ENCODE measurements around the gene GALNTL6.

- TF ChIP-seq POLR2AphosphoS5 (IDR thresholded peaks at IDR 0.05; ENCODE audit: low read depth, low read length) (no peak), FOSL1 (IDR thresholded peaks at IDR 0.05; ENCODE audit: low read depth) (no peak), CTCF (IDR thresholded peaks at IDR 0.05 in 2 of 3, conservative IDR thresholded peaks at IDR 0.05 in 1 of 3; ENCODE audit: borderline replicate concordance in 1 of 3, insufficient read depth in 1 of 3, low read depth in 2 of 3, low read length in 2 of 3) (no peak), SIN3A (IDR thresholded peaks at IDR 0.05; ENCODE audit: low read depth) (no peak), EZH2 (IDR thresholded peaks at IDR 0.05) (no peak), MAX (IDR thresholded peaks at IDR 0.05) (no peak), POLR2A (IDR thresholded peaks at IDR 0.05; ENCODE audit: borderline replicate concordance, extremely low read depth, insufficient read depth, insufficient read length) (no peak), SP1 (IDR thresholded peaks at IDR 0.05; ENCODE audit: low read depth) (no peak), YY1 (IDR thresholded peaks at IDR 0.05; ENCODE audit: extremely low read depth, insufficient replicate concordance, low read depth, low read length) (no peak)
Observed at GRCh38 chr4:172578712-172579111, 765.5 kb downstream of the GALNTL6 start.
